Measurements from ENCODE around the gene LATS2.

Gene LATS2

GRCh38 chr13:21046203-21046602 is 15.2 kb downstream of the LATS2 start:
- DNase-seq: no peak

GRCh38 chr13:21045100-21045499 is 16.3 kb downstream of the LATS2 start:
- no peak for DNase-seq

- no peak for DNase-seq
Observed at GRCh38 chr13:21043898-21044297, 17.5 kb downstream of the LATS2 start.

GRCh38 chr13:21040120-21040826 is 21.1 kb downstream of the LATS2 start:
- no peak for DNase-seq

- no peak for DNase-seq
Observed at GRCh38 chr13:21039097-21039800, 22.1 kb downstream of the LATS2 start.

- no peak for DNase-seq
Observed at GRCh38 chr13:21037656-21038055, 23.7 kb downstream of the LATS2 start.

- no peak for DNase-seq
Observed at GRCh38 chr13:21035498-21035897, 25.9 kb downstream of the LATS2 start.

- no peak for DNase-seq
Observed at GRCh38 chr13:21034603-21035191, 26.7 kb downstream of the LATS2 start.

- no peak for DNase-seq
Observed at GRCh38 chr13:21033856-21034602, 27.4 kb downstream of the LATS2 start.

- no peak for DNase-seq
Observed at GRCh38 chr13:21033212-21033840, 28.1 kb downstream of the LATS2 start.

GRCh38 chr13:21032656-21033055 is 28.7 kb downstream of the LATS2 start:
- DNase-seq: no peak

- DNase-seq: no peak
Observed at GRCh38 chr13:21031594-21032275, 29.7 kb downstream of the LATS2 start.

- no peak for DNase-seq
Observed at GRCh38 chr13:21025539-21025938, 35.8 kb downstream of the LATS2 start.

- peak; percentile 40 for DNase-seq
Observed at GRCh38 chr13:21022056-21022979, 39.1 kb downstream of the LATS2 start.

- no peak for DNase-seq
Observed at GRCh38 chr13:21020581-21020980, 40.8 kb downstream of the LATS2 start.

- no peak for DNase-seq
Observed at GRCh38 chr13:21020176-21020575, 41.2 kb downstream of the LATS2 start.

- DNase-seq: no peak
Observed at GRCh38 chr13:21018220-21018619, 43.2 kb downstream of the LATS2 start.

GRCh38 chr13:21016487-21016886 is 44.9 kb downstream of the LATS2 start:
- no peak for DNase-seq

- no peak for DNase-seq
Observed at GRCh38 chr13:21015284-21015683, 46.1 kb downstream of the LATS2 start.

- no peak for DNase-seq
Observed at GRCh38 chr13:21014502-21015170, 46.8 kb downstream of the LATS2 start.

GRCh38 chr13:21014139-21014501 is 47.3 kb downstream of the LATS2 start:
- no peak for DNase-seq
